Measurements from ENCODE around the gene OTX2.

Gene OTX2

DNA sequence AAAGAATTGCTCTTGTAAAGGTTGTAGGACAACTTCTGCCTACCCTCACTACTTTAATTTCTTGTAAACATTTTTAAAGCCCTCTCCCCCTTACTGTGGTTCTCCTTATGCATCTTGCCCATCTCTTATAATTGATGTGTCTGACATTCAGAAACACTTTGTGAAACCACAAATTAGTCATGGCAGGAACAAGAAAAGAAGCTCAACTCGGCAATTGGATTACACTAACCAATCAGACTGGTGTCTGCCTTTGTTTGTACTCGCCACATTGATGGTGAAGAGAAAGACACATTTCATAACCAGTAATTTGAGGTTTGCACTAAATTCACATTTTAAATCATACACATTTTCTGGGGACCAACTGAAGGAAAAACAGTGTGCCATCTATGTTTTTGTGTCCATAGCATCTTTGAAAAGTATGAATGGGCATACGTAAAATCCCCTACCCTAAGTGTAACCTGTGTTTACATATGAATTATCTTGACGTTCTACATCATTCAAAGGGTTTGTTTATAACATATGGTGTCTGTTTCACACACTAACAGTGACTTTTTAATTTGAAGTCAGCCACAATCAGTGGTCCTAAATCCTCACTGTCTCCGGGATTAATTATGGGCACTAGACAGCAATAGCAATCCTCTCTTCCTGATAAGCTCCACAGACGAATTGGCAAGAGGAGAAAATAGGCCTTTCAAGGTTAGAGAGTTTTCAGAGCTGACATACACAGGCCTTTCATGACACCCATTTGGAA, 49.9 kb downstream of the OTX2 start:
- H3K4me3 ChIP-seq (ENCODE audit: low read depth, low read length) = no peak overlapping the region
- no peak for TF ChIP-seq CTCF (IDR thresholded peaks at IDR 0.05; ENCODE audit: low read depth, low read length)

DNA sequence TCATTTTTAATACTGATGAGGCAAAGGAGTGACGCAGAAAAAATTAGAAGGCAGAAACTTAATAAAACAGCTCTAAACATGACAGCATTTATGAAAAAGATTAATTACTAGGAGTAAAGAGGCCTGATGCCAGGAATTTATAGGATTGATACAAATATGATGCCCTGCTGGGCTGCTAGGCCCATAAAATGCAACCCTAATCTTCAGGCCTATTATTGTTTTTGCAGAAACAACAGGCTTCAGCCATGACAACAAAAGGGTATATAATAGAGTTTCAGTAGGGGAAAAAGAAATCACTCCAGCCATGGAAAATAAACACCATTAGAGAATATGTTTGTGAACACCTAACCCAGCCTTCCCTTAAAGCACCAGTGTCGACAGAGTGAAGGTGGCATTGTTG, 50.6 kb downstream of the OTX2 start:
- H3K4me3 ChIP-seq (ENCODE audit: low read depth, low read length) = no peak overlapping the region
- no peak for TF ChIP-seq CTCF (IDR thresholded peaks at IDR 0.05; ENCODE audit: low read depth, low read length)

DNA sequence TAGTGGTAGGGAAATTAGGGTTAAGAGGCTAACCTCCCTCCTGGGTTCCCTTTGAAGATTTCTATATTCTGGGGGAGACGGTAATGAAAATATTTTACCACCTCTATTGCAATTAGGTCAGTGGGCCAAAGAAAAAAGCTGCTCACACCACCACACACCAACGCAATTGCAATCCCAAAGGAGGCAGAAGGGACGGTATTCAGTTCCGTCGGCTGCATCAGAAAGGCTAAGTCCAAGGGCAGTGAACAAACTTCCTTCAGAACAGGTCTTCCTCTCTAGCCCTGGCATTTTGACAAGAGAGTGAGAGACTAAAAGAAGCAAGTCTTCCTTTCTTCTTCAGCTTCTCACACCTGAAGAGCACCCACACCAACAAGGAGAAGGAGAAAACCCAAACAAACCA, 51.2 kb downstream of the OTX2 start:
- H3K4me3 ChIP-seq (ENCODE audit: low read depth, low read length) = no peak overlapping the region
- no peak for TF ChIP-seq CTCF (IDR thresholded peaks at IDR 0.05; ENCODE audit: low read depth, low read length)

- no peak for TF ChIP-seq CTCF (IDR thresholded peaks at IDR 0.05; ENCODE audit: low read depth, low read length)
- no peak overlapping the region for H3K4me3 ChIP-seq (ENCODE audit: low read depth, low read length)
These were observed 55.4 kb downstream of the OTX2 start for GRCh38 chr14:56754921-56755320.

DNA sequence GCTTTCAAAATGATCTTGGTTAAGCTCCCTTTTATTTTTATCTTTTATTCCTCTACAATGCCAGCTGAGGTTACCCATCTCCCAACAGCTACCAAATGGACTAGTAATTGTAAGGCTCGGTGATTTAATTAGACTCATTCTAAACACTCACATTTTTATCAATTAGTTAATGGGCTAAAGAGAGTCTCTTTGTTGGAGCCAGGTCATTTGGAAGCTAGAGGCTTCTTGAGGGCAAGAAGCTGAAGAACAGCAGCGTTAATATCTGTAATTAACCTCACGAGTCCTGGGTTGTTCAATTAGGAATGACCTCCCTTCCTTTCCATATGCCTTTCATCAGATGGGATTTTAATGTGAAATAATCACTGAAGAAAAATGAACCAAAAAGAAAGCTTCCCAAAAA, 56.9 kb downstream of the OTX2 start:
- no peak for TF ChIP-seq CTCF (IDR thresholded peaks at IDR 0.05; ENCODE audit: low read depth, low read length)
- no peak overlapping the region for H3K4me3 ChIP-seq (ENCODE audit: low read depth, low read length)

- TF ChIP-seq CTCF (IDR thresholded peaks at IDR 0.05; ENCODE audit: low read depth, low read length) = no peak
These were observed 57.9 kb downstream of the OTX2 start for GRCh38 chr14:56752428-56752827.

DNA sequence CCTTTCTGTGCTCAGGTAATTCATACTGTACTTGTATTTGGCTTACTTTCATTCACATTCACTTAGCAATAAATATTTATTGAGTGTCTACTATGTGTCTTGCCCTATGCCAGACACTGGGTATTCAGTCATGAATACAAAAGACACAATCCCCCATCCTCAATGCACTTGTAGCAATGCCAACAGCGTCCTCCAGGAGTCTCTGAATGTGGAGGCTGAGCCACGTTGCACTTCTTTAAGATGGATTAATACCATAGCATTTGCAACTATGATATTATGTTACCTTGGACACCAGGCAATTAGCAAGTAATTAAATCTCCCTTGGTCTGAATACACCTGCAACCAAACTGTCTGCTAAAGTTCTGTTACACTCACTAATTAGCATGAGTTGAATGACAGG, 58.8 kb downstream of the OTX2 start:
- H3K4me3 ChIP-seq (ENCODE audit: low read depth, low read length) = no peak overlapping the region
- TF ChIP-seq CTCF (IDR thresholded peaks at IDR 0.05; ENCODE audit: low read depth, low read length) = no peak

More at GRCh38 chr14:56752428-56752827, 57.9 kb downstream of the OTX2 start:
- no peak overlapping the region for H3K4me3 ChIP-seq (ENCODE audit: low read depth, low read length)
